Stimulated activated CD8-positive, alpha-beta memory T cell treated with anti-CD3 and anti-CD28 coated beads, Interleukin-15, amount 100 ng/mL, for 4 hours (primary cell): ENCODE data around the gene CD6.
A peak's percentile ranks its signal among the peaks of the same experiment; 100 is the strongest.

Source experiments
- DNase-seq, 2 donors: peaks; one replicate each; pipeline ENCODE4 v3.0.0-alpha.2; 2020; ENCODE audit warnings: low read depth in 2 of 2

The CD6 gene

DNA sequence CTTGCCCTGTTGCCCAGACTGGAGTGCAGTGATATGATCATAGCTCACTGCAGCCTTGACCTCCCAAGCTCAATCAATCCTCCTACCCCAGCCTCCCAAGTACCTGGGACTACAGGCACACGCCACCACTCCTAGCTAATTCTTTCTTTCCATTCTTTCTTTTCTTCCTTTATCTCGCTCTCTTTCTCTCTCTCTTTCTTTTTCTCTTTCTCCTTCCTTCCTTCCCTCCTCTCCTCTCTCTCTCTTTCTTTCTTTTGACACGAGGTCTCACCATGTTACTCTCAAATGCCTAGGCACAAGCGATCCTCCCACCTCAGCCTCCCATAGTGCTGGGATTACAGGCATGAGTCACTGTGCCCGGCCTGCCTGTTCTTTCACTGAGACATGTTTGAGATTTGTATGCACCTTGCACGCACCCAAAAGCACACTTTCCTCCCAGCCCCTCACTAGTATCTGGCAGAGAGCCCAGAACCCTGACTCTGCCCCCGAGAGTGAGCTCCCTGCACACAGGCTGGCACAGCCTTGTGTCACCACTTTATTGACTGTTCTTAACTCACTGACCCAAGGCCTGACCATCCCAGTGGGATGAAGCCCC is 56.8 kb downstream of the CD6 start:
- DNase-seq, result peak; percentile 47 to 70

DNA sequence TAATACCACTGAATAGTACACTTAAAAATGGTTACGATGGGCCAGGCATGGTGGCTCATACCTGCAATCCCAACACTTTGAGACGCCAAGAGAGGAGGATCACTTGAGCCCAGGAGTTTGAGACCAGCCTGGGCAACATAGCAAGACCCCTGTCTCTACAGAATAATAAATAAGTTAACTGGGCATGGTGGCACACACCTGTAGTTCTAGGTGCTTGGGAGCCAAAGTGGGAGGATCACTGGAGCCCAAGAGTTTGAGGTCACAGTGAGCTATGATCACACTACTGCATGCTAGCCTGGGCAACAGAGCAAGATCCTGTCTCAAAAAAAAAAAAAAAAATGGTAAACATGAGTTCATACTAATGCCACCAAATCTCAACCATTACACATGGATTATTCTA is 61.3 kb downstream of the CD6 start:
- DNase-seq, result no peak

DNA sequence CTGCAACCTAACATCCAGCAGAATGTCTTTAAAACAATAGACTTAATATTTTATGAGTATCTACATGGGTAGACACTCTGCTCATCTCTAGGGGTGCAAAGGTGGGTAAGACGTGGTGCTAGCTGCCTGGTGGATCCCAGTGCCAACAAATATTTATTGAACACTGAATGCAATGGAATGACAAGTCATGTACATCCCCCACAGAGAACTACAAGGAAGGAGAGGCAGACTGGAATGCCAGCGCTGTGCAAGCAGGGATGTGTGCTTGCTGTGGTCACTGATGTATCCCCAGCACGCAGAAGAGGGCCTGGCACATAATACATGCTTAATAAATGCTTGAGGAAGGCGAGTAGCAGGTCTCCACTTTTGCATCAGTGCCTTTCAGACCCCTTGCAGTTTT is 61.9 kb downstream of the CD6 start:
- no peak for DNase-seq

DNA sequence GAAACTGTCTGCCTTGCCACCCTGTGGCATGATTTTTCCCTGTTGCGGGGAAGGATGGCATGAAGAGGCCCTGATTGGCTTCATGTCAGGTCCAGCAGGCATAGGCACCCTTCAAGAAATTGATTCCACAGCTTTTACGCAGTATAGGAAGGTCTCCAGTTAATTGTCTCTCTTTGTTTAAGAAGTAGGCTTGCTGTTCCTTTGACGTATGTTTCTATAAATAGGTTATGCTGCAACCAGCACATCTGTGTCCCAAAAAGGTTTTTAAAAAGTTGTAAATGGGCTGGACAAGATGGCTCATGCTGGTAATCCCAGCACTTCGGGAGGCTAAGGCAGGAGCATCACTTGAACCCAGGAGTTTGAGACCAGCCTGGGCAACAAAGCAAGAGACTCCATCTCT is 62.6 kb downstream of the CD6 start:
- no peak for DNase-seq

DNA sequence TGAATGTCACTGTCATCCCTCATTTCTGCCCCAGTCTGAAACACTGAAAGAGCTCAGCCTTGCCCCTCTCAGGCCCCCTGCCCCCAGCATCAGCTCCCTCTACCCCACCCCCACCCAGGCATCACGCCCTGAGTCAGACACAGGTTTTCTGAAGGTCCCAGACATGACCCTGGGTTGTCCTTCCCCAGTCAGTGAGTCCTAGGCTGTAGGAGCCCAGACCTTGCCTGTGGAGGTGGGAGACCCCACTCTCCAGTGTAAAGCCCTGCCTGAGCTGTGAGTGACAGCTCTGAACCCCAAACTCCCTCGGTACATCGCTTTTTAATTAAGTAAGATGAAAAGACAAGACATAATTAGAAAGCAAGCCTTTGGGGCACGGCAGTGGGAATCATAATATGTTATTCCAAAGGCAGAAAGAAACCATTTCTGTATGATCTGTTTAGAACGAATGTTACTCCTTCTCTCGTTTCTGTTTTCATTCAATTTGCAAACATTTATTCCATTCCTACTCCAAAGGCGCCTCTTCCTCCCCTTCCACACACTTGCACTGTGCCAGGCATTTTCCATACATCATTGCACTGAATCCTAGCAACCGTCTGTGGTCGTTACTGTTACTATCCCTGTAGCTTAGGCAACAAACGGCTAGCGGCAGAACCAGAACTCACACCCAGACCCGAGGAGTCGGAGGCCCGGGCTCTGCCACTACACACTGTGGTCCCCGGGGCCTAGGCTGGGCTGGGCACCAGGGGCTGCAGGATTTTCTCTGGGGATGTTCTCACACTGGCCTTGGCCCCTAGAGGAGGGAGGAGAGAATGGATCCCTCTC is 63.4 kb downstream of the CD6 start:
- DNase-seq, result no peak

DNA sequence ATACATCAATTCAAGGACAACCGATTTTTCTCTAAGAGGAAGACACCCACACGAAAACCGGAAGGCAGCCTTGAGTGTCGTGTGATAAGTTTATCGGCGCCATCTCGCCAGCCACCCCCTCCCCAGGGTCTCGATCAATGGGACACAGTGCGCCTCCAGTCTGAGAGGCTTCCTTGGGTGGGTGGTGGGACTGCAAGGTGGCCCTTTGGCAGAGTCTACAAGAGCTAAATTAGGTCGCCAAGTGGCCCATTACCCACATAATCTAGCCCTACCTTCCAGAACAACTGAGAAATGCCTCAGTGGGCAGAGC is 64.0 kb downstream of the CD6 start:
- no peak for DNase-seq

DNA sequence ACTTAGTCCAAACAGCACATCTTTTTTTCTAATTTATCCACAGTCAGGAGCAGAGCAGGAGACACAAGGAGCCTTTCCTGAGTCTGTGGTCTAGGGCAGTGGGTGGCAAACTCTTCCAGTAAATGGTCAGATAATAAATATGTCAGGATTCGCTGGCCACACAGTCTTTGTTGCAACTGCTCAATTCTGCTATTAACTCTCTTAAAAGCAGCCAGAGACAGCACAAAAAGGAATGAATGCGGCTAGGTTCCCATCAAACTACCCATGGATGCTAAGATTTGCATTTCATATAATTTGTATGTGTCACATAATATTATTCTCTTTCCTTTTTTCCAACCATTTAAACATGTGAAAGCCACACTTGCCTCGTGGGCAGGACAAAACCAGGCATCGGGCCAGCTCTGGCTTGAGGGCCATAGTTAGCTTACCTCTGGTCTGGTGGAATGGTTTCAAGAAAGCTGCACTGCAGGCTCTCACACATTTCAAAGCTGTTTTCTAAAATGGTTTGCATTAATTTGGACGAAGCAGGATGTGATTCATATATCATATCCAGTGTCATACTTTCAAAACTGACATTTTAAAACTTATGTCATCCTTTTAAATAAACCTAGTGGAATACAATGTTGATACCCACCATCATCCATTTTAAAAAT is 66.1 kb downstream of the CD6 start:
- no peak for DNase-seq

DNA sequence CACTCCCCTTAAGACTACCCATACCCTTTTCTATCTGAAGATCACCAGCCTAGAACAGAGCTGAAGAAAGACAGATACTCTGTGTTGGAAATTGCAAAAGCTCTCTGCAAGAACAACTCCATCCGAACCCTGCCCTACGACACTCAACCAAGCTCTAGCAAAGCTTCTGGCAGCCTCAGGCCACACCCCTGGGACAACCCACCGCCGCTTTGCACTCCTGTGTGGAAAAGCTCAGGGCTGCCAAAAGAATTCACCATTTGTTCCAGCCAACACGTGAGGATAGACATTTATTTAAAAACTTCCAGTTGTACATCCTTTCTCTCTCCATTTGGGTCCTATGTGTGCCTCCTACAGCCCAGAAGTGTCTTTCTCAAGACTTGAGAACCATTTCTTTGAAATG is 68.4 kb downstream of the CD6 start:
- DNase-seq, result no peak

DNA sequence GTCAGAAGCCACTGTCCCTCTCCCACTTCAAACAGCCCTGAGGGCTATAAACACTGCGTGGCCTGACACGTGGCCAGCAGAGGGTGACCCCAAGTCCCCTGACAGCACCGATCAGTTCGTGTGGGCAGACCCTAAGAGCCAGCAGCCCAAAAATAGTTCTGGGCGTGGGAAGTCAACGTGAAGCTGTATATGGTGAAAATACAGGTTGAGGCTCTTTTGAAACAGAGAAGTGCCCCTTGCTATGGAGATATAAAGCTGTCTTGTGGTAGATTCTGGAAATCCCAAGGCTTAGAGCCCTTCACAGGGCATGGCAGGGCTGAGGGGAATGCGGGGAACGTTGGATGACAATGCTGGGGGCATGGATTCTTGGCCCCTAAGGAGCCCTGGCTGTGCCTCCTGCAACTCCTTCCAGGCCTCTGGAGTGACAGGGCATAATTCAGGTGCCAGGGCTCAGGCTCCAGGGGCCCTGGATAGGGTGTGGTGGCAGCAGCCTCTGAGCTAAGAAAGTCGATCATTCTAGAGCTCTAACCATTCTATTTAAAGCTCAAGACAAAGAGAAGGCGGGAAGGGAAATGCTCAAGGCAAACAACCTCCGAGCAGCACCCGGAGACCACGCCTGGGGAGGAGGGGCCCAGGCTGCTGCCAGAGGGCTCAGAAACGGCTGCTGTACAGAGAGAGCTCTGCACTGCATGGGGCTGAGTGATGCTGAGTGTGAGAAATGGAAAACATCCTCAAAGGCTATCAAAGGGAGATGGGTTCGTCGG is 70.5 kb downstream of the CD6 start:
- DNase-seq, result peak; percentile 47 to 64

DNA sequence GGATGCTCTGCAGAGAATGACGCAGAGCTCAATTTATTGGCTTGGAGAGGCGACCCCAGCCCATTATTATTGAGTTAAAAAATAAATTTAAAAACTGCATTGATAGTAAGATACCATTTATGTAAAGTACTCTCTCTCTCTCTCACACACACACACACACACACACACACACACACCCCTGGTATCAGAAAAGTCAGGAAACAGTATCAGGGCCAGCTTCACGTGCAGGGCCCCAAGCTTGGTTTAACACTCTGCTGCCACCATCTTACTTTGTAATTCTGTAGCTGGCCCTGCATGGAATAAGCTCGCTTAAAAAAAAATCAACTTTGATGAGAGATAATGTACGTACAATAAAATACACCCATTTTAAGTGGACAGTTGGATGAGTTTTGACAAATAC is 71.1 kb downstream of the CD6 start:
- no peak for DNase-seq

DNA sequence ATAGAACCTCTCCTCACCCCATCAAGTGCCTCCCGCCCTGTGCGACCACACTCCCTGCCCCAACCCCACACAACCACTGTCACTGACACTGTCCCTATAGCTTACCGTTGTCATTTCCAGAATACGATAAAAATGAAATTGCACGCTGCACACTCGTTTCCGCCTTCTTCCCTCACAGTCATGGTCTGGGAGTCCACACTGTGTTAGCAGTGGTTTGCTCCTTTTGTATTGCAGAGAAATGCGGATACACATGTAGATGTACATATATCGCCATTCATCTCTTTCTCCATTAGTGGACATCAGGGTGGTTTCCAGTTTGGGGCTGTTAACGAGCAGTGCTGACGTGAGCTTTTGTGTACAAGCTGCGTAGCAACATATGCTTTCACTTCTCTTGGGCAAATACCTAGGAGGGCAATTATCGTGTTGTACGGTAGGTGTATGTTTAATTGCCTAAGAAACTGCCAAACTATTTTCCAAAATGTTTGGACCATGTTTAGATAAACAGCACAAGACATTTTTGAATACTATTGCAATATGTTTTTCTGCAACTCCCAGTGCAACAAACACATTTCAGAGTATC is 71.6 kb downstream of the CD6 start:
- DNase-seq, result no peak

DNA sequence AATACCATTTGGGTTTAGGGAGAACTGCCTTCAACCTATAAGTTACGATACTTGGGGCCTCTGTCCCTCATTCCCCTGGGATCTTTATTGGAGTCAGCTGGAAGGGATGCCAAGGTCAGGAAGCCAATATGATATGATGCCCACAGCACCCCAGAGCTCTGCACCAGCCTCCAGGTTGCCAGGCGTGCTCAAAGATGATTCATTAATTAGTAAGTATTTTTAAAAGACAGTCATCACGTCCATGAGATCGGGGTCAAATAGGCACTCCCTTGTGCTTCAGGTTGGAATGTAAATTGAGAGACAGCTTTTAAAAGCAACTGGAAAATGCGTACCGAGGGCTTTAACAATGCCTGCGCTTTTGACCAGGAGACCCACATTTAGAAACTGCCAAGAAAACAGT is 73.8 kb downstream of the CD6 start:
- DNase-seq, result no peak

DNA sequence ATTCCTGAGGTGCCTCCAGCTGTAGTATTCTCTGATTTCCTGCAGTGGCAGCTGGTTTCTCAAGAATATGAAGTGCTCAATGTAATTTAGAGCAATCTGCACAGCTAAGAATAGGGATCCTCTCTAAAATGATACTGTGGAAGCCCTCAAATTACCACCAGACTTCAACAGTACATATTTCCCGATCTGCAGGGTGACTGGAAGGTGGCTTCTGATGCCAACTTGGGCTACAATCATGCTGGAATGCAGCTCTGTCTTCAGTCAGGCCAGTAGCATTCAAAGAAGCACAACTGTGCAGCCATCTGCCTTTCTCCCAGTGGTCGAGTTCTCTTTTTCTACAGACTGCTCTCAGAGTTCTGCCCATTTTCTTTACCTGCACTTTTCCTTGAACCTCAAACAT is 75.4 kb downstream of the CD6 start:
- DNase-seq, result no peak

DNA sequence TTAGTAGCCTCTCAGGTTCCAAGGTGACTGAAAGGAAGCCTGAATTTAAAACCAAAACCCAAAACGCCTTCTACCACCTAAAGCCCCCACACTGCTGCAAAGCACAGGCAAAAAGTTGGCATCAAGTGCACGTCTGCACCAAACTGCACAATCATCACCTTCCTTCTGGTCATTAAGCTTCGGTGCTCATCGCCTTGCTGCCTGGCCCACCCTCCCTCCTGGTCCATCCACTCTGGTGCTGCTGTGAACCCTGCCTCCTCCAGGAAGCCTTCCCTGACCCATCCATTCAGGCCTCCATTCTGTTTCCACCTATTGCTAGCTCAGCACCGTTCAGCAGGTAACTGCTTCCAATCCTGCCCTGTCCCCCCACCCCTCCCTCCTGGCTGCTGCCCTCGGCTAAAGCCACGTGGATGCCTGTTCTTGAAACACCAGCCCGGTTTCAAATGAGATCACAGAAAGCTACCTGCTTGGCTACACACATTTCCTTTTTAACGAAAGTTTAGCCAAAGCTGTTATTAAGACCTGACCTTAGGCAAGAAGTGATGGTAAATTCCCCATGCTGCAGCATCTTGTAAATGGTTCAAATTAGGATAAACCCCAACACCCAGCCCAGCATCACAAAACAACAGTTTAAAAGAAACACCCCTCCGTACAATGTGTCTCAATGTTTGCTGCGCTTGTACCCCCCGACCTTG is 77.0 kb downstream of the CD6 start:
- no peak for DNase-seq

DNA sequence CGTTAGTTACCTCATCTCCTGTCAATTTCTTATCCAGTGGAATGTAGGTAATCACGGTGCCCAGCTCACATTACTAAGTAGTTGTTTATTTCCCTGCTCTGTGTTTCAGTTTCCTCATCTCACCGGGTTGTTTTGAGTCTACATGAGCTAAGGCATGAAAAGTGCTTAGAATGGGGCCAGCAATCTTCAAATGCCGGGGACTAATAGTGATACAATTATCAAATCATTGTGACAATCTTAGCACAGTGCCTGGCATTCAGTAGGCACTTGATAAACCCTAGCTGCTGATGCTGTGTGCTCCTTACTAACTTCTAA is 77.5 kb downstream of the CD6 start:
- no peak for DNase-seq

DNA sequence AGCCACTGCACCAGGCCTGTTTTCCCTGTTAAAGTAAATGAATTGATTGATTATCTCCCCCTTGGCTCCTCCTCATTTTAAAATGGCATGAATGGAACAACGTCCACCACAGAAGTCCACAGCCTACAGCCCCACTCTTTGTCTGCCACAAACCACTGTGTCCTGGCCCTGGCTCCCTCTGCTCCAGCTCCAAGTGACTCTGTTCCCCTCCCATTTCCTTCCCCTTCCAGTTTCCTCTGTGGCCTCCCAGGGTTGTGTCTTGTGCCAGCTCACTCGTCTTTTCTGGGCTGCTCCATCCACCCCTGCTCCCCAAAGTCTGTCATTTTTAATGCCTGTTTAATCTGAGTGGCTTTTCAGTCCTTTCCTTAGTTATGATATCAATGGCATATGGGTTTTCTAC is 78.4 kb downstream of the CD6 start:
- DNase-seq, result no peak

DNA sequence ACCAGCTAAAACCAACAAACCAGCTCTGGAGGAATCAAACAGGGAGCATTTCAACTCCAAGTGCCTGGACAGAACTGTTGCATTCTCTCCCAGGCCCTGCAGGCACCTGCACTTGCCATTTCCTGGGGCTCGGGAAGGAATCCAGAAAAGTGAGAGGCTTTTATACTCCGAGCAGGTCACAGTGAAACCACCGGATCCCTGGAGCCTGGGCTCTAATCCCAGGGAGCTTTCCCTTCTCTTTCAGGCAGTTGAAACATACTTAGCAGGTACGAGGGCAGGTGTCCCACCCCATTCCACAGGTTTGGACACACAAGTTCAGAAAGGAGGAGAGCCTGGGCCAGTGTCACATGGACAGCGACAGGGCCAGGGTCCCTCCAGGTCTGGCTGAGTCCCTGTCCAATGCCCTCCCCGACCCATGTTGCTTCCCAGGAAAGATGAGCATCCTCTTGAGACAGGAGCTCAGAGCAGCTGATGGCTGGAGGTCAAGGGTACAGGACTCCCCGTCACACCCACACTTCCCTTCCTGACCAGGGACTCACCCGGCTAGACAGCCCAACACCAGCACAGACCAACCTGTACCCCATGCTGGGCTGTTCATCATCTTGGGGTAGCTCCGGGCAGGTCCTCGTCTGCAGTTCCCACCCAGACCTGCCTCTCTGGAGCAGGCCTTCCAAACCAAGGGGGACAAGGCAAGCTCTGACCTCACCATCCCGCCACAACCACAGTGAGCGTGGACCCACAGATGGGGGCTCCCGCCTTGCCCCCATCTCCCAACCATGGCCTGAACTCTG is 80.9 kb downstream of the CD6 start:
- no peak for DNase-seq

DNA sequence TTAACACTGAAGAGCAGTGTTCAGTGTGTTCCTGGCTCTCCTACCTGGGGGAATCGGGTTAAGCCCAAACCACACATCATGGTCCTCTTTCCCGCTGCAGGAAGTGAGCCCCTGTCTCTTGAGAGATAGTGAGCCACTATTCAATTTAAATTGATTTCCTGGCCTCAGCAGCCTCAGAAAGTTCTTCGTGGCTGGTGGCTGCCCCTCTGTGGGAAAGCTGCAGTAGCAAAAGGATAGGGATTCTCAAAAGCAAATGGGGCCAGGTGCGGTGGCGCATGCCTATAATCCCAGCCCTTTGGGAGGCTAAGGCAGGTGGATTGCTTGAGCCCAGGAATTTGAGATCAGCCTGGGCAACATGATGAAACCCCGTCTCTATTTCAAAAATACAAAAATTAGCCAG is 81.7 kb downstream of the CD6 start:
- DNase-seq, result no peak

DNA sequence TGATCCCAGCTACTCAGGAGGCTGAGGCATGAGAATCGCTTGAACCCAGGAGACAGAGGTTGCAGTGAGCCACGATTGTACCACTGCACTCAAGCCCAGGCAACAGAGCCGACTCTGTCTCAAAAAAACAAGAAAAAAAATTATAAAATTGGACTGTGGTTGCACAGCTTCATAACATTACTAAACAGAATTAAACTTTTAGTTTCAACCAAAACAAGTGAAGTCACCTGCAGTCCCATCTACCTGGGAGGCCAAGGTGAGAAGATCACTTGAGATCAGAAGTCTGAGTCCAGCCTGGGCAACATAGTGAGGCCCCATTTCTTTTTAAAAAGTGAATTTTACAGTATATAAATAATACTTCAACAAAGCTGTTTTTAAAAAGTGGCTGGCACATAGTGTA is 83.0 kb downstream of the CD6 start:
- no peak for DNase-seq

DNA sequence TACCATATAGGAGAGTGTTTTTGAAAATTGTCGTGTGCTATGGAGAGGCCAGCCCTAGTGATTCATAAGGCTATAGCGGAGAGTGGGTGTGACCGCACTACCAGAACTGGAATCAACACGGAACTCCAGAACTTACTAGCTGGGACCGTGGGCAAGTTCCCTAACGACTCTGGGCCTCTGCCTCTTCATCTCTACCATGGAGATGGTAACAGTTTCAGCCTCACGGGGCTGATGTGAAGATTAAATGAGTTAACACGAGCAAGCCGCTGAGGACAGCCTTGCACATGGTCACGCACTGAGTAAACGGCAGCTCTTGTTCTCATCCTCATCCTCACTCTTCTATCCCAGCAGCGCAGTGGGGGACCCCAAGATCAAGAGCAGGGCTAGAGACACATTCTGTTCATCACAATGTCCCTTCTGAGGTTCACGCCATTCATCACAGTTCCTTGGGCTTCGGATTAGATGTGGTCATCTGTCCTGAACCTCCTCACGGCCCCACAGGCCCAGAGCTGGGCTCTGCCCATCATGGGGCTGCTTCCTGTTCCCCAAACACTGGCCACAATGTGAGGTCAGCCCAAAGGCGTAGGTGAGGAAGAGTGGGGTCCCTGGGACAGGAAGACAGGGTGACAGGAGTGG is 83.6 kb downstream of the CD6 start:
- no peak for DNase-seq

DNA sequence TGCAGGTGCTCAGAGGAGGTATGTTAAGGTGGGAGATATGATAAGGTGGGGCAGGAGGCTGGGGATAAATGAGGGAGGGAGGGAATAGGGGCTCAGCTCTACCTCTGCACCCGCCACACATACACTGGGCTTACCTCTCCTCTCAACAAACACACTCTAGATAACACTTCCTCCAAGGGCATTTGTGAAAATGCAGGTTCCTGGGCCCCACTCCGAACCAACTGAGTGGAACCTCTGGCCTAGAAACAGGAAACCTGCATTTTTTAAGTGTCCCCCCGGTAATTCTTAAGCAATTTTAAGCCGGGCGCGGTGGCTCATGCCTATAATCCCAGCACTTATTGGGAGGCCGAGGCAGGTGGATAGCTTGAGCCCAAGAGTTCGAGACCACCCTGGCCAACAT is 84.3 kb downstream of the CD6 start:
- no peak for DNase-seq
